SK-MEL-5 (cell line): ENCODE measurements around the gene SMS. TPM values are rescaled to one million over a fixed set of nuclear protein-coding genes. Genes with fewer than 3 reads are reported as not detected.
"Not testable (repeated sequence)": the region's sequence is repeated elsewhere in the genome, so short reads cannot be mapped to it uniquely, and the experiment has no call there.

Experiments
- DNase-seq: peaks from one replicate; pipeline ENCODE4 v3.0.0-alpha.2; 2016; ENCODE audit warnings: low read depth, low spot score
- in situ Hi-C: cut with HindIII; loops from 2 replicates; pipeline ENCODE4 v1.10.0; 2016; ENCODE audit warnings: low sequenced_read_pairs, high pct_unique_total_duplicates, low pct_unique_long_range_greater_than_20kb
- total RNA-seq: library from RNA; depleted of rRNA; stranded (reverse); fragments of >200 nt; shearing (Covaris generic); gene quantifications from 2 replicates; pipeline ENCODE4 v1.2.3, GENCODE V29; 2014

The SMS gene
- total RNA-seq, 1 experiment from 2014 or later, result 838 TPM

- DNase-seq, result no peak
- in situ Hi-C loops, result no loop called here
Measured at GRCh38 chrX:21946925-21947641, 6.6 kb downstream of the SMS start.

- in situ Hi-C loops, result no loop called here
- no peak for DNase-seq
Measured at GRCh38 chrX:21947671-21948070, 7.2 kb downstream of the SMS start.

- in situ Hi-C loops, result no loop called here
- no peak for DNase-seq
Measured at GRCh38 chrX:21948897-21949578, 8.5 kb downstream of the SMS start.

GRCh38 chrX:21949689-21950088 lies 9.2 kb downstream of the SMS start:
- DNase-seq, result no peak
- in situ Hi-C loops, result no loop called here

GRCh38 chrX:21950557-21950956 lies 10.0 kb downstream of the SMS start:
- DNase-seq, in situ Hi-C loops: not testable (repeated sequence)

- in situ Hi-C loops, result no loop called here
- no peak for DNase-seq
Measured at GRCh38 chrX:21952624-21953023, 12.1 kb downstream of the SMS start.

- in situ Hi-C loops, DNase-seq: not testable (repeated sequence)
Measured at GRCh38 chrX:21953195-21953830, 12.8 kb downstream of the SMS start.

GRCh38 chrX:21955403-21956189 lies 15.1 kb downstream of the SMS start:
- in situ Hi-C loops, result no loop called here
- no peak for DNase-seq

GRCh38 chrX:21956783-21957182 lies 16.3 kb downstream of the SMS start:
- no peak for DNase-seq
- in situ Hi-C loops, result no loop called here

- in situ Hi-C loops, result no loop called here
- DNase-seq, result no peak
Measured at GRCh38 chrX:21958187-21958586, 17.7 kb downstream of the SMS start.

GRCh38 chrX:21958916-21959315 lies 18.4 kb downstream of the SMS start:
- in situ Hi-C loops, result no loop called here
- DNase-seq, result no peak

- in situ Hi-C loops, result no loop called here
- no peak for DNase-seq
Measured at GRCh38 chrX:21959362-21960051, 19.0 kb downstream of the SMS start.

- in situ Hi-C loops, result no loop called here
- DNase-seq, result peak; percentile 34
Measured at GRCh38 chrX:21960569-21961541, 20.3 kb downstream of the SMS start.

- DNase-seq, result no peak
- in situ Hi-C loops, result no loop called here
Measured at GRCh38 chrX:21962361-21962760, 21.9 kb downstream of the SMS start.

- no peak for DNase-seq
Measured at GRCh38 chrX:21963269-21963668, 22.8 kb downstream of the SMS start.

GRCh38 chrX:21963731-21964405 lies 23.4 kb downstream of the SMS start:
- in situ Hi-C loops, result no loop called here
- DNase-seq, result no peak

More at GRCh38 chrX:21963269-21963668, 22.8 kb downstream of the SMS start:
- in situ Hi-C loops, result no loop called here
